Activated T-cell treated with anti-CD3 and anti-CD28 coated beads for 48 hours (primary cell): ENCODE results near the gene CDC14A.
A peak's percentile ranks its signal among the peaks of the same experiment; 100 is the strongest.
"Not testable (repeated sequence)": the region's sequence is repeated elsewhere in the genome, so short reads cannot be mapped to it uniquely, and the experiment has no call there.

Experiments used
- DNase-seq: peaks from one replicate; pipeline ENCODE4 v3.0.0-alpha.2; 2020; ENCODE audit warnings: low read depth

The CDC14A gene

DNA sequence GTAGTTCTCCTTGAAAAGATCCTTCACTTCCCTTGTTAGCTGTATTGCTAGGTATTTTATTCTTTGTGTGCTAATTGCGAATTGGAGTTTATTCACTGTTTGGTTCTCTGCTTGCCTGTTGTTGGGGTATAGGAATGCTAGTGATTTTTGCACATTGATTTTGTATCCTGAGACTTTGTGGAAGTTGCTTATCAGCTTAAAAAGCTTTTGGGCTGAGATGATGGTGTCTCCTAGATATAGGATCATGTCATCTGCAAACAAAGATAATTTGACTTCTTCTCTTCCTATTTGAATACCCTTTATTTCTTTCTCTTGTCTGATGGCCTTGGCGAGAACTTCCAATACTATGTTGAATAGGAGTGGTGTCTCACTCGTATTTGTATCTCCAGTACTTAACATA is 55.1 kb downstream of the CDC14A start:
- not testable (repeated sequence) for DNase-seq

DNA sequence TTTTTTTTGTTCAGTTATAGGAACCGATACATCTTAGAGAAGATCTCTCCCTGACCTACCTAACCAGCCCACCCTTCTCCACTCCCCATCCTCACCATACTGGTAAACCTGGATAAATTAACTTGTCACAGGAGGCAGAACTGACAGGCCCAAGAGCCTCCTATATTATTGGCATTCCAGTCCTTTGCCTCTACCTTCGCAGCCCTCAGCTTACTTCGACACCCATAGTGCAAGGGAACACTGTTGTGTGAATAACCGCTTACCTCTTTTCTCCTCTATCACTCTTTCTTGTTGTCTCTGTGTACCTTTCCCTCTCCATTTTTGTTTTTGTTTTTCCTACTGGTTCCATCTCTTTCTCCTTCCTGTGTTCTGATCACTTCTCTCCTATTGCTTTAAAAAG is 58.7 kb downstream of the CDC14A start:
- DNase-seq: no peak

DNA sequence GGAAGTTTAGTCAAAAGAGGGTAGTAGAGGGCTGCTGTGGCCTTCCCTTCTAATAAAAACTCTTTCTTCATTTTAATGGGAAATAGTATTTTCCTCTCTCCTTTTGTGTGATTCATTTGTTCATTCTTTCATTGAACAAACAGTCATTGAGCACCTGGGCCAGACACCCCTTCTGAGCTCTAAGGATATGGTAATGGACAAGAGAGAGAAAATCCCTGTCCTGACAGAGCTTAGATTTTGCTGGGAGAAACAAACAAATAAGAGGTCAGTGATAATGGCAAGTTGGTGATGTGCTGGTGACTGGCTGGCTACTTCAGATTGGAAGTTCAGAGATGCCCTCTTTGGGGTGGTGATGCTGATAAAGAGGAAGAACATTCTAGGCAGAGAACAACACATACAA is 59.3 kb downstream of the CDC14A start:
- DNase-seq: no peak

DNA sequence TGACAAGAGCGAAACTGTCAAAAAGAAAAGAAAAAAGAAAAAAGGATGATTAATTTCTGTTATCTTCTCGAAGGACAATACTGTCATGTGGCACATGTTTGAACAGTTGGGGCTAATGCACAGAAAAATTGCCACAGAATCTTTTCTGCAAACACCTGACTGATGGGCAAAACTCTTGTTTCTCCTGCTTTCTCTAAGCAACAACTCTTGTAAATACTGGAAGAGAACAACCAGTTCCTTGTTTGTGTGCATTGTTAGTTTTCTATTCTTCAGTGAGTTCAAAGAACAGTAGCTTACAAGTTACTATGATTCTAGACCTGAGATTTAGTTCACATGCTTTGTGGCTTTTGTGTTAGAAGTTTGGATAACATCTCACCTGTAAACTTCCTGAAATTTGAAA is 60.7 kb downstream of the CDC14A start:
- DNase-seq: no peak

DNA sequence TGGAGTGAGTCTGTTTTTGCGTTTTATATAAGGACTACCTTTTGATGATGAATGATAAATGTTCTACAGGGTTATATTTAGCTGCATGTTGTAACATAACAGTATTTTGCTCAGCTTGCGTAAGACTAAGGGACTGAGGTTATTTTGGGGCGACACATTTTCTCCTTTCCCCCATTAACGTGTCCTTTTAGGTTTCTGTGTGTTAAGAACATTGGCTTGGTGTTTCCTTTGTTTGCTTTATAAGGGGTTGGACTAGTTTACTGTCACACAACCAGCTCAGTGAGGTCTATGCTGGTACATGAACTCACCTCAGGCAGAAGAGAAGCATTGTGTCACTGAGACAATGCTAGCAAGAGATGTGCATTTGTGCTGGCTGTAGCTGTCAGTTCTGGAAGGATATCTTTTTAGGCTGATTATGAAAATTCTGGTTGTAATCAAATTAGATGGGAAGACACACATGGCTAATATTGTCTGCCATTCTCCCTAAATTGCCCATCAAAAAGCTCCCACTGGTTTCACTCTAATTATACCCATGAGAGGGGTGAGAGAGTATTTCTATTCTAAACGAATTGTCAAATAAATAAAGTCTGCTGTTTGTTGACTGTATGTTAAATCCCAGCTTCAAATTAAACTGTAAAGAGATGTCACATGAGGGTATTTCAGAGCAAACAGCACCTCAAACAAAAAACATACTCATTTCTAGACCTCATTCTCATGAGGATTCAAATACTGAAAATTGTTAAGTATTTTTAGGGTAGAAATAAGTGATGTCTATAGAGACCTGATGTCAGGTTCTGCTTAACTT is 62.6 kb downstream of the CDC14A start:
- no peak for DNase-seq

DNA sequence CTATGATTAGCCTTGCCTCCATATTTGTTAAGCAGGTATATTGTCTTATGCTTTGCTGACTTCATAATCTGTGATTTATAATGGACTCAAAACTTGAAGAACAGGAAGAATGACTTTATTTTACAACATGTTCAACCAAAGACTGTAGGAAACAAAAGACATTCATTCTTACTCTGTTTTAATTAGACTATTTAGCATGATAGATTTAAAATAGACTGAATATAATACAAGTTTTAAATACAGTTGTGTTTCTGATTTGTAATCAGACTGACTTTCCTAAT is 63.1 kb downstream of the CDC14A start:
- no peak for DNase-seq

DNA sequence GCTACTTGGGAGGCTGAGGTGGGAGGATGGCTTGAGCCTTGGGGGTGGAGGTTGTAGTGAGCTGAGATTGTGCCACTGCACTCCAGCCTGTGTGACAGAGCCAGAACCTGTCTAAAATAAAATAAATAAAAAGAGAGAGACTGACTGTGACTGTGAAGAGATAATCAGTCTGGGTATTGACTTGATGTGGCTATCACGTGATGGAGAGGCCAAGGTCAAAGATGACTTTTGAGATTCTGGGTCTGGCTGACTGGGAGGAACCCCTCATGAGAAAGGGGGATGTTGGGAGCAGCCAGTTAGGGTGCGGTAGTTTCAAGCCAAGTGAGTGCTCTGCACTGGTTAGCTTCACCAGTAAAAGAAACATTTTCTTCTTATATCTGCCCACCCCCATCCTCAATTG is 66.8 kb downstream of the CDC14A start:
- DNase-seq: no peak

DNA sequence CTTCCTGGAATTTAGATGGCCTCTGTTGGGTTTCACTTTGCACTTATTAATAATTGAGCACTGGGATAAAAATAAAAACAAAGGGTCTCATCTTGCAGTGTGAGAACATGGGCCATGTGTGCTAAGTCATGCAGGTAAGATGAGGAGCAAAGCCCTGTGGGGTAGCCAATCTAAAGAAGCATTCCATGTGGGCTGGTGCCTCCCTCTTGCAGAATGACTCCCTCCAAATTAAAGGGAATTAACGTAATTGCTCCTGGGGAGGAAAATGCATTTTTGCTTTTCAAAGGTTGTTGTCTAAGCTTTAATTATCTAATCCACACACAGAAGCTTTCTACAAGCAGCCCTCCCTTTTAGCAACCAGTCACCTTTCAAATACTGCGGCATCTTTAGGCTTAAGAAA is 69.8 kb downstream of the CDC14A start:
- no peak for DNase-seq

DNA sequence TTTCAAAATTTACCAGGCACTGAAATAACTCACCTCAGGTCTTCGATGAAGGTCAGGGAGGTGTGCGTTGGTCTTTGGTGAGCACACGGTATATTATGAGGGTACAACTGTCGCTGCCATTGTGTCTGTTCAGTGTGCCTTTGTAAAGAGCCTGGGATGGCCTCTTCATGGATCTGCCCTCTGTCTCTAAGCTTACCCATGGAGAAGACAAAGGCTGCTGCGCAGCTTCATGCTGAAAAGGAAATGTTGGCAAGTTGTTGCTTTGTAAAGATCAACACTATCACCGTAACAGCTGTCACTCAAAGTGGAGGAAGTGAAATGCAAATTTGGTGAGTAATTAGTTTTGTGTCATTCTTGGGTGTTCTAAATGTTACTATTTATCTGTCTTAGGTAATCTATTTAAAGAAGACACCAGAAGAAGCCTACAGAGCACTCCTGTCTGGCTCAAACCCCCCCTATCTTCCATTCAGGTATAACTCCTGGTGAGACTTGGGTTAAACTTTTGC is 71.6 kb downstream of the CDC14A start:
- no peak for DNase-seq

DNA sequence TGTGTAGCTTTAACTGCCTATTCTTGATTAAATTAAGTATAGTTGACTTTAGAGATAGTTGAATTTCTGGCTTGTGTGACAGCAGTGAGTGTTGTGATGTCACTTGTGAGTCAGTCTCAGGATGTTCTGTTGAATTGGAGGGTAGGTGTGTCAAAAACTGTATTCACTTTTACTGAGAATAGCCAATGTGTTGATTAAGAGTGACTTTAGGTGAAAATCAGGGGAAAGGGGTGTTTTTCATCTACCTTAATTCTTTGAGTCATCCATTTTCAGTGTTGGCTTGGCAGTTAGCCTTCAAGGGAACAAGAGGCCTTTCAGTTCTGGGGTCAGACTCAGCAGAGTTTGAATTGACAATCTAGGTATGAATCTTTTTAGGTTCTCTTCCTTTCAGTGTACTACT is 75.9 kb downstream of the CDC14A start:
- DNase-seq: no peak

DNA sequence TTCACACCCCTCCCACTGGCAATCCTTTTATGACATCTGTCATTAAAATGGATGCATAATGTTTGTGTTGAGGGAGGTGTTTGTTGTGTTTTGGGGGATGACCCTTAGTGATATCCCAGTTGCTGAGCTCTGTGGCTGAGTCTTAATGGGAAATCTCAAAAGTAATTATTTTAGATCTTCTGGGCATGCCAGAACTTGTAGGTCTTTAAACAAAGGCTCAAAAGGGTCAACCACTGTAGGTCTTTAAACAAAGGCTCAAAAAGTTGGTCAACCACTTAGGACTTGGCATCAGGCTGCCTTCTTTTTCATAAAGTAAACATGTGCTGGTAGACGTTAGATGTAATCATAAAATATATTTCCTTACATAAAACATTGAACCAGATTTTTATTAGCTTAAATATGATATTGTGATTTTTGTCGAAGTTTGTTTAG is 78.0 kb downstream of the CDC14A start:
- no peak for DNase-seq

DNA sequence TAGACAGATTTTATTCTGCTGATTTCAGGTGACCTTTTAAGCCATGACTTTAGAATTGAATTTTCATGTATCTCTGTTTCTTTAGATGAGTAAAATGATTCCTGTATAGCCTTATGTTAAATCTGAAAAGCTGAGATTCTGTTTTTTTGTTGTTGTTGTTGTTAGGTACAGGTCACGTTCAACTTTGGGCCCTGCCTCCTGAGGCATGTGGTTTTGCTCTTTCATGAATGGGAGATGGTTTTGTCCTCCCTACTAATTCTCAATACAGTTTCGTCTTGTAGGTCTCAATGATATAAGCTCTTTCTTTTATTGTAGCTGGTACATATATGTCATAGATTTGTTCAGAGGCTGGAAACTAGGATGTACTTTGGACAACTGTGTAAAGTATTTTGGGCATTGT is 79.6 kb downstream of the CDC14A start:
- no peak for DNase-seq

DNA sequence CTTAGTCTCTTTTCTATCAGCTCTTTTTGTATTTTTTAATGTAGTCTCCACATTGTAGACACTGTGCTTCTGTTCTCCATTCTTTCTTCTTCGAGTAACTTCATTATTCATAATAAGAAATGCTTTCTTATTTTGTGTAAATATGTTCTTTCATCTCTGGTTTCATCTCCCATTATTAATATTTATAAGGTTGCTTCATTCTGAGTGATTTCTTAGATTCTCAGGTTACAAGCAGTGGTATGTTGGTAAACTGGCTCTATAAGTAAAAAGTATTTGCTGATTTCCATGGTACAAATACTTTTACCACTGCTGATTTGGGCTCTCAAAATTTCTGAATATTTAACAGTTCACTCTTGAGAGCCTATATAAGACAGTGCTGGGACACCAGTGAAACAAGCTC is 81.3 kb downstream of the CDC14A start:
- no peak for DNase-seq

DNA sequence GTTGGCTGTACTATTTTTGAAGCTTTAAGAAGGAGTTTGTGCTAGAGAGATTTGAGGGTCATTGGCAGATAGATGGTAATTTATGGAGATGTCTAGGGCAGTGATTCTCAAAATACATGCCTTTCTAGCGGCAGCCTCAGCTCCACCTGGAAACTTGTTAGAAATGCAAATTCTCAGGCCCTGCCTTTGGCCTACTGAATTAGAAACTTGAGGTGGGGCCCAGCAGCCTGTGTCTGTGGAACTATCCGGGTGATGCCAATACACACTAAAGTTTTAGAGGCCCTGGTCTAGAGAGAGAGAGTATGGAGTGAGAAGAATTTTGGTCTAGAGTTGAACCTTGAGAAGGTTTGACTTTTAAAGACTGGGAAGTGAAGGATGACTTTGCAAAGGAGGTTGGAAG is 82.5 kb downstream of the CDC14A start:
- no peak for DNase-seq

DNA sequence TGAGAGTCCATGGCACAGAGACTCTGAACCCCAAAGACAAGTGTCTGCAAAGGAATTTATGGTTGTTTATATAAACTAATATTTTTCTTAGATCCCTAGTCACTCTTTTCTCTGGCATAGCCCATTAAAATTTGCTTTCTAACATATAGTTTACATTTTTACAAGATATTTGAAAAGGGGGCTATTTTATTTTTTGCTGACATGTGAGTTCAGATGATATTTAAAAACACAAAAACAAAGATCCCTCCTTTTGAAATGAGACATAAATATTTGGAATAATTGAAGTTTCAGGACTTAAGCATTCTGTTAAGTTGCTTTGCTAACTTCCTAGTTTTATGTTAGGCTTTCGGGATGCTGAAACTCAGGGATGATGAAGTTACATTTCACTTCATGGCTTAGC is 86.1 kb downstream of the CDC14A start:
- no peak for DNase-seq

DNA sequence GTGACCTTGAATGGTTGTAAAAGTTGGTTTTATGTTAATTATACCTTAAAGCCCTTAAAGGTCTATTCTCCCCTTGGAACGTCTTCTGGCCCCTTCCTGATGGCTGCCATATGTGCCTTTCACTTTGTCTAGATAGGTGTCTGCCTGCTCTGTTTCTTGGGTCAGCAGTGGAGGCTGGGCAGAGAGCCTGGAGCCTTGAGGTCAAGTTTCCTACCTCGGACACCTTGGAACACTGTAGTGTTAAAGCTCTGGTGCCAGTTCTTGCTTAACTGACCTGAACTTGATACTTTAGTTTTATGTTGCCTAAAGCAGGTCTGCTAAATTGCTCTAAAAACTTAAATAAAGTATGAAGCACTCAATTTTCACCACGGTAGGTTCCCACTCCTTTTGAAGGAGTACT is 86.5 kb downstream of the CDC14A start:
- DNase-seq: no peak

DNA sequence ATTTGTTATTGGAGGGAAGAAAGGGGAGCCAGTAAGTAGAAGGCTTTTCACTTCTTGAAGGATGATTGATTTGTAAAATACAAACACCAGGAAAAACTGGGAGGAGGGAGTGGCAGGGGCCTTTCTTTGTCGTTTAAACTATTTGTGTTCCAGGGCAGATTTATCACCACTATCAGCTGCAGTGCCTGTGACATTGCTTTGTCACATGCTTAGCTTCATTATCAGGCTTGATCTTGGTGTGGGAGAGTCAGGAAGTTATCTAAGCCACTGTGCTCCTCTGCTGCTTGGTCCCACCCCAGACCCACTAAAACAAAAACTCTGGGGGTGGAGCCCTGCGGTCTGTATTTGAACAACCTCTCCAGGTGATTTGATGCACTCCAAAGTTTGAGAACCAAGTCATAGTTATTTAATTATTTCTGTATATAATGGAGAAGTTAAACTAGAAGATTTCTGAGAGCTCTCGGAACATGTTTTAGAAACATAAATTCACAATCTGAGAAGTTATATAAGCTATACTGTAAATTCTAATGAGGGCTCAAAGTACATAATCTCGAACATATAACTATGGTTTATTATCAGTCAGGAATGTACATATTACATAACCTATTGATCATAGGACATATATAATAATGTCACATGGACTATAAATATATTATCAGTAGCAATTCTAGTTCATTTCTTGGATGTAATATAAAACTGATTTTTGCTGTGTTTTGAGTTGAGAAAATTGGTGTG is 87.9 kb downstream of the CDC14A start:
- peak; percentile 57 for DNase-seq

DNA sequence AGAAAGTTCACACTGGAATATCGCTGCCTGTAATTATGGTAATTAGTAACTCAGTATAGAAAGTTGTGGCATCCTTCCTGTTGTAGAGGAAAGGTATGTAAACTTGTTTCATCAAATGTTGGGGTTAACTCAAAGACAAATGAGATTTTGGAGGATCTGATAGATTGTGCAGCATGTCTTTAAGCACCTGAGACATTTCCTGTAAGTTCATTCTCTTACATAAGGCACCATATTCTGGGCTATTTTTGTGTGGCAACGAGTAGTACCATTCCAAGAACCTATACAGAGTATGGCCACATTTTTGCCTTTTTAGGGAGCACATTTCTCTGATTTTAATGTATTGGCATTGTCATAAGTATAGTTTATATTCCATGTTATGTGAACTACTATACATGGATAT is 88.8 kb downstream of the CDC14A start:
- DNase-seq: no peak

DNA sequence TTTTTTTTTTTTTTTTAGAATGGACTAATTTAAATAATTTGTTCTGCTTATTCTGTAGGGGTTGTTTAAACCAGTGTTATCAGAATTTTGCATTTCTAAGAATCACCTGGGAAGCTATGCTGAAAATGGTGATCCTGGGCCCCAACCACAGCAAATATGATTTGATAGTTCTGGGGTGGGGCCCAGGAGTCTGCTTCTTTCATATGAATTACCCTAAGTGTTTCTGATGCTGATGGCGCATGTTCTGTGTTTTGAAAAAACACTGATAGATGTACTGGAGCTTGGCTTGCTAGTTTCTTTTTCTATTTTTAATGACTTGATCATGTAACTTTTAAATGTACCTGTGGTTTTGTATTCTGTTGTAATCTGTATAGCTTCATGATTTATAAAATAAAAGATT is 89.3 kb downstream of the CDC14A start:
- DNase-seq: no peak

DNA sequence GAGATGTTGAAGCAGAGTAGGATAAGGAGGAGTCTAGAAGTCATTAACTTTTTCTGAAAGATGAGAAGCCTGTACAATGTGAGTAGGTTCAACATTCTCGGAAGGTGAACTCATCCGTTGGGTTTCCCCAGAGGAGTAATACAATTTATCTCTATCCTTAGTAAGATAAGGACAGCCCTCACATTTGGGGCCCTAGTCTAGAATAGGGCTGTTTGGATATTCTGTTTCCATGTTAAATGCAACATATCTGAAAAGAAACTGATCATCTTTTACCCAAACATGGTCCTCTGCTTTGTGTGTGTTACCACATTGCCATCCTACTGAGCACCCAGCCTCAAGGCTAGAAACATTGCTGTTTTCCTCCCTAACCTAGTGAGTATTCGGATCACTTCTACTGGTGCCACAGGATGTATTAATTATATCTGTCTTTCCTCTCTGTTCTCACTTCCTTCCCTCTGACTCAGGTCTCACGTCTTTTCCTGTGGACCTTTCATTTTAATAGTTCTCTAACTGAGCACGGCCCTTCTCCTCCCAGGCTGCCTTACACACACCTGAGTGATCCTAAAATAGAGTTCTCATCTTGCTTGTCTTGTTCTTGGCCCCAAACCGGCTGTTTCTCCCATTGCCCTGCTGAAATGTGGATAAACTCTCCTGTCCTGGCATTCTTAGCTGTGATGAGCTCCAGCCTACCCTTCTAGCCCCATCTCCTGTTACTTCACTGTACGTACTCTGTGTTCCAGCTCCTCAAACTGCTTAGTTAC is 91.7 kb downstream of the CDC14A start:
- peak; percentile 12 for DNase-seq

DNA sequence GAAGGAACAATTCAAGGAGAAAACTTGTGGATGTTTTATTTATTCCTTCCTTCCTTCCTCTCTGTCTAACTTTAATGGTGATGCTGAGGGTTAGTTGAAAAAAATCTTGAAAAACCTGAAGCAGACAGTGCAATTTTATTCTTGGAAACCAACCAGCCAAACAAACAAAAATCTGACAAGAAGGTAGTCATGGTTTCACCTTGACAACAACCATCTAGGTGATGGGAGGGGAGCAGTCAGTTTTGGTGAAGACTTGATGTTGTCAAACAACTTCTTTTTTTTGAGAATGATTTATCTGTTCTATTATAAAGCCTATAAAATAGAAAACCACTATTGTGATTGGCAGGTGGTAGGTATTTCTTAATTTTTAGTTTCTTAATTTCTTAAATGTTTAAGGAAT is 93.3 kb downstream of the CDC14A start:
- no peak for DNase-seq

DNA sequence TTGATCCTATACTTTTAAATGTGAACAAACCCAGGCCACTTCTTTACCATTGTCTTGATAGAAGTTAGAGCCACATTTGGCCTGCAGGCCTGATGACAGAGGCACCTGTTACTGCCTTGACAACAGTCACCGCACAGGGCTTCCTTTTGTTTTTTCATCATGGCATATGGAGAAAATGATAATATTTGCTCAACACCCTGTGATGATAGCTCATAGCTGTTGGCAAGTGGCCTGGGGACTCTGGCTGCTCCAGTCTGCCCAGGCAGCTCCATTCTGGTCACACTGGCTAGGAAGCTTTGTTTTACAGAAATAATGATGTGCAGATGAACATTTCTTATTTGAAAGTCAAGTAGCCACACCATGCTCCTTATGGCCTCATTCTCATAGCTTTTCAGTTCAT is 96.1 kb downstream of the CDC14A start:
- DNase-seq: no peak

DNA sequence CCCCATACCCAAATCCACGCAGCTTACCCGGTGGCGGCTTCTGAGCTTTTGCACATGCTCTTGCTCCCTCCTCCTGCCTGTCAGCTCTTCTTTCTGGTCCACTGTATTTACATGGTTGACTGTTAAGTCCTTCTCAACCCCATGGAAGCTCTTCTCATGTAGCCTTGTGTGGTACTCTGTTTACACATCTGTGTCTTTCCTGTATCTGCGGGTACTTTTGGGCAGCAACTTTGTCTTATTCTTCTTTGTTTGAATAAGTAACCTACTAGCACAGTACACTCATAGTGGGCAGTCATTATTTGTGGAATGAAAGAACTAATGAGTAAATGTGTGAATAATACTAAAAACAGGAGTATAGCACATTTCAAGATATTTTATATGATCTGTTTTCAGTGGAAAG is 97.2 kb downstream of the CDC14A start:
- DNase-seq: no peak
